ENCODE measurements around the gene NOL7.

GRCh38 chr6:13629459-13630116 lies 14.5 kb downstream of the NOL7 start:
- TF ChIP-seq CTCF (conservative IDR thresholded peaks at IDR 0.05 in 1 of 2, IDR thresholded peaks at IDR 0.05 in 1 of 2; ENCODE audit: extremely low read depth in 1 of 2, insufficient read depth in 1 of 2, low read depth in 1 of 2, low read length in 2 of 2) (no peak), EZH2 (IDR thresholded peaks at IDR 0.05; ENCODE audit: borderline replicate concordance, low read length) (no peak)
